GM19452 (cell line): Measurements from ENCODE around the gene CRTC1.

ENCODE experiments used
- ATAC-seq: cut with Tn5 transposase; IDR thresholded peaks from one replicate; pipeline ENCODE4 v1.9.1; 2021; ENCODE audit not compliant: unreplicated experiment

The CRTC1 gene

DNA sequence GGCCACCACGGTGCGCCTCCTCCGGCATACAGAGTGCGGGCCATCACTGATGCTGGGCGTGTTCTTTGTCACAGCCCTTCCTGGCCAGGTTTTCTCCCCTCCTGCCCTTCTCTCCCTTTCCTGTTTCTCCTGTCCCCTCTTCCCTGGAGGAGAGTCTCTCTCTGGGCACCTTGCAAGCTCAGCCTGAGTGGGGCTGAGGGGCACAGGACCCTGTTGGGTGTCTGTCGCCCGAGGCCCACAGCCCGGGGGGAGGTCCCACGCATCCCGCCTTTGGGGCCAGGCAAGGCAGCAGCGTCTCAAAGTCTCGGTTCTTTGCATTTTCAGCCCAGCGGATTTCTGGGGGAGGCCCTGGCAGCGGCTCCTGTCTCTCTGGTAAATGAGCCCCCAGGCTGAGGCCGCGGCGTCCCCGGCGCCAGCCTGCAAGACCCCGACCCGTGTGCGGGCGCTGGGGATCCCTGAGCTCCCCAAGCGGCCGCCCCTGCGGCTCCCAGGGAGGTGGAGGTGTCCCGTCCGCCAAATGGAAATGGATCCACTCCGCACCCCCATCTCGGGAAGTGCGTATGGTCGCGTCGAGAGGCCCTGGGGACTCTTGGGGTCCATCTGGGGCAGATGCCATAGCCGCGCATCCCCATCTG is 60.4 kb downstream of the CRTC1 start:
- no peak for ATAC-seq

DNA sequence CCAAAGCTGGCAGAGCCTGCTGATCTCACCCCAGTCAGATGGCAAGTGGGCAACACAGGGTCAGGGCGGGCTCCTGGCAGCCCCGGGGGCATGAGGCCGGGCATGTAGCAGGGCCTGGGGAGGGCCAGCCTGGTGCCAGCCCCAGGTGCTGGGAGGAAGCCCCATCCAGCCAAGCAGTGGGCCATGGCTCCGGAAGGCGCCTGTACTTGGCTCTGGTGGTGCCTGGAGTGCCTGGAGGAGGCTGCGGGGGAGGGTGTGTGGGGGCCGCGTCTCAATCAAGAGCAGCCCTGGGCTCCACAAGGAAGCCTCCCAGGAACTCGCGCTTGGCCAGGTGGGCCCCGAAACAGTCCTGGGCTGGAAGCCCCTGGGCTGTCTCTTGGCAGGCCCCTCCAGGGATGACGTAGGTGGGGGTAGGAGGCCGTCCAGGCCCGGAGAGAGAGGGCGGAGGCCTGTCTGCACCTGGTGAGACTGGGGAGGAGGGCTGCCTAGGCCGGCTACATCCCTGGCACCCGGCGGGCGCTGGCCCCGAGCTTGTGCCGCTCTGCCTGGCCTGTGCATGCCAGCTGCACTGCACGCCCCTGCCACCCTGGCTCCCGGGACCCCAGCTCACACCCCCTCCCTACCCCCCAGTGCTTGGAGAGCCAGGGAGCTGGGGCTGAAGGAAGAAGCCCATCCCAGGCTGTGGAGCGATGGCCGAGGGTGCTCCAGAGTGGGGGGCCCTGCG is 61.7 kb downstream of the CRTC1 start:
- no peak for ATAC-seq

DNA sequence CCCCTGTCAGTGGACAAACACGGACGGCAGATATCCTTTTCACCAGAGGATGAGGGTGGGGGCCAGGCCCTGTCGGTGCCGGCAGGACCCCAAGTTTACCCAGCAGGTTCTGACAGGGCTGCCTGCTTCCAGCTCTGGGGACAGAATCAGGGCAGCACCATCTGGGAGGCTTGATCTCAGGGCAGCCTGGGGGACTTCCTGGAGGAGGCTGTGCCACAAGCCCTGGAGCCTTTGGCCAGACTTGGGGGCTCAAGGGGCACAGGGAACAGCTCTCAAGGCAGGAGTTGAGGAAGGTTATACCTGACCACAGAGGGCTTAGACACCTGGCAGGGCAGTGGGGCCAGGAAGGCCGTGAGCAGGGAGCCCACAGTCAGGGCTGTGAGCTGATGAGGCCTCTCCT is 62.5 kb downstream of the CRTC1 start:
- no peak for ATAC-seq

DNA sequence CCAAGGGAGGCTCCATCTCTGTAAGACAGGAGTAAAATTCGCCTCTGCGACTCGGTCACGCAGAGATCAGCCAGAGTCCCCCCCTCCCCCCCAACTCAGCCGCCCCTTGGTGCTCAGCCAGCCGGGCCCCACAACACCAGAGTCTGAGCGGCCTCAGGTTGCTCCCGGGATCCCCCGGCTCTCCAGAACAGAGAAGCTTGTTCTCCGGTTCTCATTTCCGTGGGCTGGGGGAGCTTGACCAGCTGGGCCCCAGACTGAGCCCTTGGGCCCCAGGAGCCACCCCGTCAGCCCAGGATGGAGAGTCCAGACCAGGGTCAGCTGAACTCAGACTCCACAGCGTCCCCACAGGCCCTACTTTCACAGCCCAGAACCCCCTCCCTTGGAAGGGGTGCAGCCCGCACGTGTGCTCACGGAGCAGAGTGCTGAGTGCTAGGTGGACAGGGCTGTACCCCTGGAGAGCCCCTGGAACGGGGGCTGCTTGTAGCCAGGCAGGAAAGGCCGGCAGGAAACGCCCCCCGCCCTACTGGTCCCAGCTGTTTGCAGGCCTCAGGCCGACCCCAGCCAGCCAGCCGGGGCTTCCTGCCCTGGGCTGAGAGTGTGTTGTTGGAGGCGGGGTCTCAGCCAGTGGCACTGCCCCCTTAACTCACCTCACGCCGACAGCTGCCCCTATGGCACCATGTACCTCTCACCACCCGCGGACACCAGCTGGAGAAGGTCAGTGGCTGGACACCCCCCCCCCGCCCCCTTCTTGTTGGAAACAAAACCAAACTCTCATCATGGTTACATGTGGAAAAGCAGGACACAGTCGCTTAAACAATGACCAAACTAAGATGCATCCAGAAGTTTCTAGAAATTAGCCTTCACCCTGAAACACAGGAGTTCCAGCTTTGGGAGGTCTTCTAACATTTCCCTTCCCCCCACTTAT is 63.2 kb downstream of the CRTC1 start:
- no peak for ATAC-seq

DNA sequence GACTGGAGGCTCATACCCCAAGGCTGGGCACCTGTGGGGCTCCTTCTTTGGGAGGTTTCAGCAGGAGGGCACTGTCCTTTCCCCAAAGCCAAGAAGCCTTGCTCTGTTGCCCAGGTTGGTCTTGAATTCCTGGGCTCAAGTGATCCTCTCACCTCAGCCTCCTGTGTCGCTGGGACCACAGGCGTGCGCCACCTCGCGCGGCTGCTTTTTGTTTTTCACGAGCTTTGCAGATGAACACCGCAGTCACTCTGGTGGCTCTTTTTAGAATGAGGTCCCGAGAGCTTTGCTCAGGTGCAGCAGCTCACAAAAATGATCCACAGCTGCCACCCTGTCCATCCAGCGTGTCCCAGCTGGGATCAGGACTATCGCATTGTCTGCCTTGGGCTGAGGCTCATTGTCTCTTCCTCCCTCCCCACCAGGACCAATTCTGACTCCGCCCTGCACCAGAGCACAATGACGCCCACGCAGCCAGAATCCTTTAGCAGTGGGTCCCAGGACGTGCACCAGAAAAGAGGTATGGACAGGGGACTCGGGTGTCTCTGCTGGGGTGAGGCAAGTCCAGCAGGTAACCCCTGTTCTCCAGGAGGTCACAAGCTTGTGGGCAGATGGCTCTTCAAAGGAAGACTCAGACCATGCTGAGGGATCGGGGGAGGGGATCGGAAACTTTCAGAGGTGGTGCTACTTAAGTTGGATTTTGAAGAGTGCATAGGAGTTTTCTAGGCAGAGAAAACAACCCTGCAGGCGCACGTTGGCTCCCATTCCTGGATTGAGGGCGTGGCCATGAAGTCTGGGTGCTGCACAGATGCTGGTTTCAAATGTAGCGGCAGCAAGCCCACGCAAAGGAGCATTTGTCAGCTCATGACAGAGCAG is 66.1 kb downstream of the CRTC1 start:
- no peak for ATAC-seq

DNA sequence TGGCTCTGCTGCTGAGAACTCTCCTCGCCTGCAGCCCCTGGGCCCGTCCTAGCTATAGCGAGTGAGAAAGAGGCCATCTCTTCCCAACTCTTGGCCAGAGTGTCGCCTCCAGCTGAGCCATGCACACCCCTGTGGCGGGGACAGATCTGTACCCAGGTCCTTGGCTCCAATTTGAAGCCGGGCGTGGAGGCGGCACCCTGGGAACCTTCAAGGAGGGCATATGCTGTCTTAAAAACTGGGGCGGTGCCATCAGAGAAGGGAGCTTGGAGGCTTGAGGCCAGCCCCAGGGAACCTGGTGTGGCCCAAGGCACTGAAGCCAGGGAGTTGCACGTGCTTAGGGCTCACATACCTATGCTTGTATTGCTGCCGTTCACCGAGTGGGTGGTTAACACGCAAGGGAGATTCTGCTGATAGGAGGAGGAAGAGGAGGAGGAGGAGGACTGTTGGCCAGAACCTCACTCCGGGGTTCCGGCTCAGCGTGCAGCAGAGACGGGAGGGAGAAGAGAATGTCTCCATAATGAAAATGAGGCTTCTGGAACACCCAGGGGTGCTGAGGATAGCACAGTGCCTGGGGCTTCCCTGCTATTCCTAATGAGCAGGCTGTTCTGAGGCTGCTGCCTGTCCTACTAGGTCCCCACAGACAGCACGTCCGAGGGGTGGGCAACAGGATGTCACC is 67.0 kb downstream of the CRTC1 start:
- no peak for ATAC-seq

DNA sequence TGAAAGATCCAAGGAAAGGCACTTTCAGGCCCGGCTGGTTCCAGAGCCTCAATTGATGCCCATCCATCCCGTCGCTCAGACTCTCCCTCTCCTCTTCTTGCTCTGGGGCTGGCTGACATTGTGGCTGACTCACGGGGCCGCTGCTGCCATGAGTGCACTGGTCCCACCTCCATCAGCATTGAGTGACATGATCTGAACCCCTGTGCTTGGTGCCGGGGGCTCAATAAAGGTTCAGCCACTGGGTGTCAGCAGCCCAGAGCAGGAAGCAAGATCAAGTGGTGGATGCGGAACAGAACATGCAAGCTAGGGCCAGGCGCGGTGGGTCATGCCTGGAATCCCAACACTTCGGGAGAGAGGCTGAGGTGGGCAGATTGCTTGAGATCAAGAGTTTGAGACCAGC is 68.1 kb downstream of the CRTC1 start:
- no peak for ATAC-seq

DNA sequence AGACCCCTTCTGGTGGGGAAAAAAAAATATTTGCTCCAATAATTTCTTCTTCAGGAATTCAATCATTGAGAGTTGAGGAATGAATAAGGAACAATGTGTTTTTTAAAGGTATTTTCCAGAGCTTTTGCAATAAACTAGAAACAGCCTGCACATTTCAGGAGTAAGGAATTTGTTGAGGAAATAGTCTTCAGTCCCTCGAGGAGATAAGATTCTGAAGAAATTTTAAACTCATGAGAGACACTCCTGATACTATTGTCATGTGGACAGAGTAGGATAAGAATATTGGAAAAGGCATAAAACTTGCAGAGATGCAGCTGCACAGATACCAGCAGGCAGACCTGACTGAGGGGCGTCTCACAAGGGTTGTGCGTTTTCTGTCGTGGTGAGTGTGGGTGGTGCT is 71.0 kb downstream of the CRTC1 start:
- ATAC-seq = no peak

DNA sequence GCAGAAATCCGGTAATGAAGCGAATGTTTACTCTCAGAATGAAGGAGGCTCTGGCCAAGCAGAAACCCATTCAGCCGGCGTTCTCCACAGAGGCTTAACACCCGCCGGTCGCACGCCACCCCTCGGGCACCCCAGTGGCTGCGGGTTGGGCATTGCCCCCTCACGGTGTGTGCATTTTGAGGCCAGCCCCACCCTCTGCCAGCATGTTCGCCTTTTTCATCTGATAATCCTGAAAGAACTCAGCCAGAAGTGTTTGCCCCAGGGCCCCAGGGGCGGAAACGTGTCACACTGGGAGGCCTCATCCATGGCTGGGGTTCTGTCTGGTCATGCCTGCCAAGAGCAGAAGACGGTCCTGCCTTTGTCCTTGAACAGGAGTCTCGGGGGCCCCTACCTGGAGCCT is 73.4 kb downstream of the CRTC1 start:
- no peak for ATAC-seq

DNA sequence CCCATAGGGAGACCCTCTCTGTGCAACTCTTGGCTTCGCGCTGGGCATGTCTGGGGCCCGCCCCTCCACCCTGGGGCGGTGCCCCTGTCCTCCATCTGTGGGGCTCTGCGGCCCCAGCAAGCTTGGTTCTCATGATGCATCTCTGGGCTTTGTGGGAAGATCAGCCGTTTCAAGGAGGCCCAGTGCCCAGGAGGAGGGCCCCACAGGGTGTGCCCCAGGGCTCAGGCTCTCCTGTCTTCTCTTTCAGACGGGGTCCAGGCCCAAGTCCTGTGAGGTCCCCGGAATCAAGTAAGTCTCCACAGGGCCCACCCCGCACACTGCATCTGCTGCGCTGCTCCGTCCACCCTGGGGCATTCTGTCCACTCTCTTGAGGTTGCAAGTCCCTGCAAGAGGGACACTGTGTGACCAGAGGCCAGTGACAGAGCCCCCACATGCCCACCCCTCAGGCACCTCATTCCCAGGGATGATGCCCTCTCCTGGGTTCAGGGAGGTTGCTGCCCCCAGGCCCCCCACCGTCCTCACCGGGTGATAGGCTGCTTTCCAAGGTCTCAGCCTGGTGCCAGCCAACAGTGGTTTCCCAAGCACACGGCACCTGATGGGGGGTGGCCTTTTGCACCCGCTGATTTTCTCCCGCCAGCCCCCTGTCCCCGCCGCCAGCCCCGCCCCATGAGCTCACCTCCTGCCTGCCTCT is 76.0 kb downstream of the CRTC1 start:
- no peak for ATAC-seq

DNA sequence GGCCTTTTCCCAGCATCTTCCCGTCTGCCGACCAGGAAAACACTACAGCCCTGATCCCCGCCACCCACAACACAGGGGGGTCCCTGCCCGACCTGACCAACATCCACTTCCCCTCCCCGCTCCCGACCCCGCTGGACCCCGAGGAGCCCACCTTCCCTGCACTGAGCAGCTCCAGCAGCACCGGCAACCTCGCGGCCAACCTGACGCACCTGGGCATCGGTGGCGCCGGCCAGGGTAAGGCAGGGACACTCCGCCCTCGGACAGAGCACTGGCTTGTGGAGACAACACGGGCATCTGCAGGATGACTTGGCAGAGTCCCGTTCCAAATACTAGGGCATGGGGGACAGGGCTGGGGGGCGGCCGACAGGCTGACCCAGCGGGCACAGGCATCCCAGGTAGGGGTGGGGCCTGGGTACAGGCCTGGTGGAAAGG is 76.5 kb downstream of the CRTC1 start:
- no peak for ATAC-seq

DNA sequence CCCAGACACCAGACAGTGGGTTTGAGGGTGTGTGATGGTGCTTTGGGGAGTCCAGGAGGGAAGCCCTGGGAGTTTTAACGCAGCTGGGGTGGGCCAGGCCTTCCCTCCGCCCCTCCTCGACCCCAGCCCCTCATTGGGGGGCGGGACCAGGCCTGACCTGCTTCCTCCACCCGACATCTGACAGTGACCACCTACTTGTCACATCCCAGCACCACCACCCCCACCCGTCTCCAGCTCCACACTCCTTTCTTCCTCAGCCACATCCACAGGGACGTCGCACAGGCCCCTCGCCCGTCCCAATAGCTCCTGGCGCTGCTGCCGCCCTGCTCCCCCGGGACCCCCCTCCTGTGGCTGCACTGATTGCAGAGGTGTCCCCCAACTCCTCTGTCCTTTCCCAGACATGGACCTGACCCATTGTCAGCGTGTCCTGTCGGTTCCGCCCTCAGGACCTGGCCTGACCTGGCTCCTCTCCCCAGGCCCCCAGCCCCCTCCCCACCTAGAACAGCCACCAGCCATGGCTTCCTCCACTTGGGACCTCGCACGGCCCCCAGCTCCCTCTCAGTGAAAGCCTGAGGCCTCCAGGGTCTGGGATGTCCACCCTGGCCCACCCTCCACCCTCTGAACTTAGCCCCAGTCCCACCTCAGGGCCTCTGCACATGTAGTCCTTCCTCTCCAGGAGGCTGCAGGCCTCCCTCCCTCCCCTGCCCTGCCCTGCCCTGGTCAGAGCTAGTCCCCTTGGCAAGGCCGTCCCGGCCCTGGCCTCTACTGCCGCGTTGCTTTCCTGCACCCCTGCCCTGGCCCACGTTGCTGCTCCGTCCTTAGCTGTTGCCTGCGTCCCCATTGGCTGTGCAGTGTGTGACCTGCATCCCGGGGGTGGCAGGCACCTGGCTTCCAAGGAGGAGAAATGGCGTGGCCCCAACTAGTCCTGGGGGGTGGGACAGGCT is 77.2 kb downstream of the CRTC1 start:
- ATAC-seq = no peak

DNA sequence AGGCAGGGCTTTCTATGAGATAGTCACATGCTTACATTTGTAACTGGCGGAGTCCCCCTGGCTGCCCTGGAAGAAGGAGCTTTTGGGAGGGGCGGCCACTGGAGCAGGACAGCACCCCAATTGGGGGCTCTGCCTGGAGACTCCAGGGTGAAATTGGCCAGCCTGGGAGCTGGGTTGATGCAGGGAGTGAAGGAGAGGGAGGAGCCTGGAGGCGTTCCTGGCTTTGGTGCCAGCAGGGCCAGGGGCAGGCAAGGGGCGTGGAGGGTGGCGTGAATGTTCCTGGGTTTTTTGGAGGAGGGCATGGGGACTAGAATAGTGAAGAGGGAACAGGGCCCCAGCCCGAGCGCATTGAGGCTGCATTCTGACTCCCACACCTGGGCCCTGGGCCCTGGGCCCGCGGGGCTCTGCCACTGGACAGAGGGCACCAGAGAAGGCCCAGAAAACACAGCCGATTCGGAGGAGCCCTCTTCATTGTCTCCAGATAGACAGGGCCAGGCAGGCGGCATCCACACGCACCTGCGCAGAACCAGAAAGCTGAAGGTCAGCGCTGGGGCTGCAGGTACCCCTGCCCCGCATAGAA is 78.1 kb downstream of the CRTC1 start:
- ATAC-seq = no peak

DNA sequence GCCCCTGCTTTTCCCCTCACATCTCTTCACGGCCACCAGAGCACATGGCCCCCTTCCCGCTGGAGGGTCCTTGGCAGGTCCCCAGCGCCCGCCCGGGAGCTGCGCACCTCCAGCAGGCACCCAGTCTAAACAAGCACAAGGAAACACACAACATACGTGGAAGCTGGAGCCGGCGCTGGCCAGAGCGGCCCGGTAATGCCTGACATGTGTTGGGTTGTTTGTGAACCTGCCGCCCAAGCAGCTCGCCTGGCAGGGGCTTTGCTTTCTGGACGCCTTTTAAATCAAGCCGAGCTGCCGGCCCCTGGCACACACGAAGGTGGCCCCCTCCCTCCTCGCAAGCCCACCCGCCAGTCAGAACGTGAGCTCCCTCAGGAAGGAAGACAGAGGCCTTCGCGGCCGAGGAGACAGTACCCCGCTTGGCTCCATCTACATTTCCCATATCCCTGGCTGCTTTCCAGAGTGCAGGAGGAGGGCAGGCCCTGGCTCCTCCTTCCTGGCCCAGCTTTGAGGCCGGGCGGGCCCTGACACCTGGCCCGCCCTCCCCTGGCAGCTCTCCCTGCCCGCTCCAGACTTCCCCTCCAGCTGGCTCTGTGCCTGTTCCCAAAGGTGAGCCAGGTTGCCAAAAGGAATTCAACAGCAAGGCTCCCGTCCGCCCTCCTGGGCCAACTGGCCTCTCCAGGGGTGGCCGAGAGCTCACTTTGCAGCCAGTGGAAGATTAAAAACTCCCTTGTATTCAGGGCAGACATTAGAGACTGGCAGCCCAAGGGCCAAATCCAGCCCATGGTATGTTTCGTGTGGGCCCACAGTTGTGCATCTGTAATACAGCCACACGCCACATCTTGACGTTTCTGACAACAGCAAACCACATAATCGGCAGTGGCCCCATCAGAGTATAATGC is 78.9 kb downstream of the CRTC1 start:
- ATAC-seq = no peak

DNA sequence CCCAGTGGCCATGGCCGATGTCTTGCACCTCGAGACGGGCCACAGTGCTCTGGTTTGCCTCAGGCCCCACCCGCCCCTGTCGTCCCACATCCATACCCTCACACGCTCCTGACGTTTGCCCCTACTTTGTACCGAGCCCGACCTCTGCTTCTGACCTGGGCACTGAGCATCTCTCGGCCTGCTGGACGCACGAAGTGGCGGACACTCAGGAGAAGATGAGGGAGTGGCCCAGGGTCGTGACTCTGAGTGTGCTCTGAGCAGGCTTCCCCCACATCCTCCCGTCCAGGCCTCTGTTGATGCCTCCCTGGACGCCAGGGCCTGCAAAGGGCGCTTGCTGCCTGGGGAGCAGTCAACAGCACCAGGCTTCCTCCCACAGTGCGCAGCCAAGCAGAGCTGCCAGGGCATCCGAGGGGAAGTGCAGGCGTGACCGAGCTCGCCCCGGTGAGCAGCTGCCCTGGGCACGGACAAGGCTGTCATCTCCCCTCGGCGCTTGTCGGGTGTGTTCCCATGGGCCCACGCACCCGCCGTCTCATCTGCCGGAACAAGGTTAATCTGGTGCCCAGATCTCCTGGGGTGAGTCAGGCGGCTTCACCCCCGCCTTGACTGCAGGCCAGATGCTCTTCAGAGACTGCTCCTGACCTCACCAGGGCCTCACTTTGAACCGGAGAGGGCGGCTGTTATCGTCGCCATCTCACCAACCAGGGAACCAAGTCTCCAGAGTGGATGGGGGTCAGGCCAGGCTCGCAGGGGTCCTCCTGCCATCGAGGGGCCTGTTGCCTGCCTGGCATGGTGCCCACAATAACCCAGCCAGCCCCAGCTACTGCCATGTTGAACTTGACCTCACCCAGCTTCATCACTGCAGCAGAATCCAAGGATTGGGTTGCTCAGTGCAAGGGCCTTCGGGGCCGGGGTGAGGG is 80.5 kb downstream of the CRTC1 start:
- ATAC-seq = no peak

DNA sequence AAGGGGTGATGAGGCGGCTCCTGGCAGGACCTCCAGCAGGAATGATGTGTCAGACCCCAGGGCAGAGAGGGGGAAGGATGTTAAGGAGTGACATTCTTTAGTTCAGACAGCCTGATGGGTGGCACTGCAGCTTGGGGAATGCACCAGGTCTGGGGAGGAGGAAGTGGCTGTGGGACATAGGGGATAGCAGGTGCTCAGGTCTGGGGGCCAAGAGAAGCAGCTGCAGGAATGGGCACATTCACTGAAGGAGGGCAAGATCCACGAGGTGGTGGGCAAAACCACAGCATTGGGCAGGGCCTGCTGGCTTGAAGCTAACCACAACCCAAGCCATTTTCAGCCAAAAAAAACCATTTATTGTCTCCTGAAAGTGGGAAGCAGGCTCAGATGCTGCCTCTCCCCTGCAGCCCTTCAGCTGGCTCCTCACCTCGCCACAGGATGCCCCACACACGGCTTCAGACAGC is 81.1 kb downstream of the CRTC1 start:
- ATAC-seq = no peak
